GM18508 (cell line): ENCODE data around the gene CLCF1.

Experiments
- ATAC-seq: cut with Tn5 transposase; IDR thresholded peaks from one replicate; pipeline ENCODE4 v1.9.1; 2021; ENCODE audit warnings: moderate number of reproducible peaks; ENCODE audit not compliant: insufficient read depth, unreplicated experiment

CLCF1 gene

DNA sequence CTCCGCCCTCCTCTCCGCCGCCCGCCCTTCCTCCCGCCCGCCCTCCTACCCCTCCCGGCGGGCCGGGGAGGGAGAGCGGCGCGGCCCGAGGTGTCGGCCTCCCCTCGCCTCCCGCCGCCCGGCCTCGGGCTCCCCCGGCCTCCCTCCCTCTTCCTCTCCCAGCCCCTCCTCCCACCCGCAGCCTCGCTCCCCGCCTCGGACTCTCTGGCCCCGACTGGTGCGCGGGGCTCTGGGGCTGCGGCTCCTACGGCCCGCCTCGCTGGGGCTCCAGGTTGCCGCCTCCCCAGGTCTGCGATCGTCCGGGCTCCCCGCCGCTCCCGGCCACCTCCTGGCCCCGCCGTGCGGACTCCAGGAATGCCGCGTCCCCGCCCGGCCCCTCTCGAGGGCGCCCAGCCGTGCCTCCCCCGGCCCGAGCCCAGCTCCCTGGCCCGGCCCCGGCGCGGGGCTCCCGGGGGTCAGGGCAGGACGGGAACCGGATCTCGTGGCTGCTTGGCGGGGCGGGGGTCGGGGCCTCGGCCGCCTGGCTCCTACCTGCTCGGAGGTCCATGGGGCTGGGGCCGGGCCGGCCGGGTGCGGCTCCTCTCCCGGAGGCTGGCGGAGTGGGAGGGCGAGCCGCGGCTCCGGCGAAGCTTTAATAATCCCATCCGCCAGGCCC is at the start of gene CLCF1:
CLCF1 (minus strand) TSS at position 606 of the 655 bp plus-strand sequence; CDS start at position 547, 59 bp downstream.
- ATAC-seq, result no peak

DNA sequence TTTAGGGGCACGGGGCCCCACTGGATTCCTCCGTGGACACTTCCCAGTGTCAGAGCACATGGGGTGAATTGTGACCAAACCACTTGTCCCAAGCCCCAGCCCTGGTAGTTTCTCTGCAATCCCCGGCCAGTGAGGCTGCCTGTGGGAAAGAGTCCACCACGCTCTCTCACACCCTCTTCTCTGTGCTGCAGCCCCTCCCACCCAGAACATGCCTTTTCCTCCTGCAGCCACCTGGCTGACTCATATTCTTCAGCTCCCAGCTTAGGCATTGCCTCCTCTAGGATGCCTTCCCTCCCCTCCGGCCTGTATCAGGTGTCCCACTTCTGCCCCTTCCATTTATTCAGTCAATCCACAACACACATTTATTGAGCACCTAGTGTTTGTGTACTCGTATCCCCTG is 49.5 kb upstream of the CLCF1 start:
- no peak for ATAC-seq

DNA sequence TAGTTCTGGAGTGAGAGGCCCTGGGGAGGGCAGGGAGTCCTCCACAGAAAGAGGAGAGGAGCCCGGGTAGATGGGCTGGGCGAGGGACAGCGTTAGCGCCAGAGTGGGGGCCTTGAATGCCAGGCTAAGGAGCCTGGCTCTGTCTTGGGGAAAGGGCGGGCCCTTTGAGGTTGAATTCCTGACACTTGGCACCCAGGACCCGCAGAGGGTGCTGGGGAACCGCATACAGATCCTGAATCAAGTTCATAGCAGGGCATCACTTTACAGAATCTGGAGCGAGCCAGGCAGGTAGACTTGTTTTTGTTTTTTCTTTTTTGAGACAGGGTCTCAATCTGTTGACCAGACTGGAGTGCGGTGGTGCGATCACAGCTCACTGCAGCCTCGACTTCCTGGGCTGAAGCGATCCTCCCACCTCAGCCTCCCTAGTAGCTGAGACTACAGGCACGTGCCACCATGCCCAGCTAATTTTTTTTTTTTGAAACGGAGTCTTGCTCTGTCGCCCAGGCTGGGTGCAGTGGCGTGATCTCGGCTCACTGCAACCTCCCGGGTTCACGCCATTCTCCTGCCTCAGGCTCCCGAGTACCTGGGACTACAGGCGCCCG is 48.1 kb upstream of the CLCF1 start:
- no peak for ATAC-seq

DNA sequence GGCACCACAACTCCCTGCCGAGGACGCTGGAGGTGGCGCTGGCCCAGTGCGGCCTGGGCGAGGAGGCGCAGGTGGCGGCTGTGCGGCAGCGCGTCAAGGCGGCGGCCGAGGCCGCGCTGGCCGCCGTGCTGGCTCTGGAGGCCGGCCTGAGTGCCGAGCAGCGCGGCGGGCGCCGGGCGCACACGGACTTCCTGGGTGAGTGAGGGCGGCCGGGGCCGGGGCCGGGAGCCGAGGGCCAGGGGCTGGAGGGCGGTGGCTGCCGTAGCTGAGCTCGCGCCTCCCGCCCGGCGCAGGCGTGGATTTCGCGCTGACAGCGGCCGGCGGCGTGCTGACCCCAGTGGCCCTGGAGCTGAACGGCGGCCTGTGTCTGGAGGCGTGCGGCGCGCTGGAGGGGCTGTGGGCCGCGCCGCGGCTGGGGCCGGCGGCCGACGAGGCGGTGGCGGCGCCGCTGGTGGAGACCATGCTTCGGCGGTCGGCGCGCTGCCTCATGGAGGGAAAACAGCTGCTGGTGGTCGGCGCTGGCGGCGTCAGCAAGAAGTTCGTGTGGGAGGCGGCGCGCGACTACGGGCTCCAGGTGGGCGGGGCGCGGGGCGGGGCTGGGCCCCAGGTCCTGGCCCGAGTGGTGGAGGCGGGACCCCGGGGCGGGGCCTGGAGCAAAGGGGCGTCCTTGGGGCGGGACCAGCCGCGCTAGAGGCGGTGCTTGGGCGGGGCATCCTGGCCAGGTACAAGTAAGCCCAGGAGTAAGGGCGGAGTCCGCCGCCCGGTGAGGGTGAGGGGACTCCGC is 47.4 kb upstream of the CLCF1 start:
- ATAC-seq, result no peak

DNA sequence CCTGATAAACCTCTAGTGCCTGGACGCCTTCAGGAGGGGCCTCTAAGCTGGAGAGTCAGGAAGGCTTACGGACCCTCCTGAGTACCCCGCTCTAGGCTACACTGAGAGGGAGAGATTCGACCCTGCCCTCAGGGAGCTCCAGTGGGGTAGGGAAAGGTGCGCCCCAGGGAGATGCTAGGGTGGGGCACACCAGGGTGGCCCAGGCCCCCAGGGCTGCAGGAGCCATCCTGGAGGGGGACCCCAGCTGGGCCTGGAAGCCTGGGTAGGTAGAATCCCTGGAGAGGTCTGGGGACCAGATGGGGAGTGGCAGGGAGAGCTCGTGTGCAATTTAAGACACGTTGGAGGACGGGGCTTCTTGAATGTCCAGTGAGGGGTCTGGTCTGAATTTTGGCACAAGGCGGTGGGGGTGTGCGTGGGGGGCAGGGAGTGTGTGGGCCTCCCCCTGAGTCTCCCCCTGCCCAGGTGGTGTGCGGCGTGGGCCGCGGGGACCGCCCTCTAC is 46.8 kb upstream of the CLCF1 start:
- ATAC-seq, result no peak

DNA sequence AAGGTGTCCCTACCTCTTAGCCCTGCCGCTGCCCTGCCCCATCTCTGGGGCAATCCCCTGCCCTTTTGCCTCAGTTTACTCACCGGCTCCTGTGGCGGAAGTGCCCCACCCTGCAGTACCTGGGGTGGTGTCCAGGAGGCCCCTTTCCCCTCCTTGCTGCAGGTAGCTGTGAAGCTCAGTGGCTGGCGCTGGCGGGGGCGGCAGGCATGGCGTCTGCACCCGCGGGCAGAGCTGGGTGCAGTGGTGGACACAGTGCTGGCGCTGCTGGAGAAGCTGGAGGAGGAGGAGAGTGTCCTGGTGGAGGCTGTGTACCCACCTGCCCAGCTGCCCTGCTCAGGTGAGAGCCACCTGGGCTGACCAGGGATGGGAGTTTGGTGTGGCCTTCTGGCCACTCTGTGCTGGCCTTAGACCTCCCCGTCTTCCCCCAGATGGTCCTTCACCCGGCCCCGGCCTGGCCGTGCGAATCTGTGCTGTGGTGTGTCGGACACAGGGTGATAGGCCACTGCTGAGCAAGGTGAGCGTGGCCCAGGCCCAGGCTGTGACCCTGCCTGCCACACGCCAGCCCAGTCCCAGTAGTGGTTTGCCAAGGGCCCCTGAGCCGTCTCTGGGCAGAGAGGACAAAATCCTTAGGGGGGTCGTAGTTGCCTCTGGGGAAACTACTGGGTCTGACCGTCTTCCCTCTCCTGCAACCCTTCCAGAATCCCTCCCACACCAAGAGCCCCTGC is 46.1 kb upstream of the CLCF1 start:
- no peak for ATAC-seq

DNA sequence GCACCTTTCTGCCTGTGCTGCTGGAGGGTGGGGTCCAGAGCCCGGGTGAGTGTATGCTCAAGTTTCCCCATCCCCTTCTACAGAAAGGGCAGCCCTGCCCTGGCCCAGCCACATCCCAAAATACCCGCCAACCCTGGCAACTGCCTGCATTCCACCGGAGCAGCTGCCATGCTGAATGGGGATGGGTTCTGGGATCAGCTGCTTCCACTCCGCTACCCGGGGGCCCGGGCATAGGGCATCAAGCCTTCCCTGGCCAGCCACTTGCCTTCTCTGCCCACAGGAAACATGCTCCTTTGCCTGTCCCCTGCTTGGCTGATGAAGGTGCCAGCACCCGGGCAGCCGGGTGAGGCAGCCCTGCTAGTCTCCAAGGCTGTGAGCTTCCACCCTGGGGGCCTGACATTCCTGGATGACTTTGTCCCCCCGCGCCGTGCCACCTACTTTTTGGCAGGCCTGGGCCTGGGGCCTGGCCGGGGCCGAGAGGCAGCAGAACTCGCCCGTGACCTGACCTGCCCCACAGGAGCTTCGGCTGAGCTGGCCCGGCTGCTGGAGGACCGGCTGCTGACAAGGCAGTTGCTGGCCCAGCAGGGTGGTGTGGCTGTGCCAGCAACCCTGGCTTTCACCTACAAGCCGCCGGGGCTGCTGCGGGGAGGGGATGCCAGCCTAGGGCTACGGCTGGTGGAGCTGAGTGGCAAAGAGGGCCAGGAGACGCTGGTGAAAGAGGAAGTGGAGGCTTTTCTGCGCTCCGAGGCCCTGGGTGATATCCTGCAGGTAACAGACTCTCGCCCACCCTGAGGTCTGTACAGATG is 45.3 kb upstream of the CLCF1 start:
- no peak for ATAC-seq

DNA sequence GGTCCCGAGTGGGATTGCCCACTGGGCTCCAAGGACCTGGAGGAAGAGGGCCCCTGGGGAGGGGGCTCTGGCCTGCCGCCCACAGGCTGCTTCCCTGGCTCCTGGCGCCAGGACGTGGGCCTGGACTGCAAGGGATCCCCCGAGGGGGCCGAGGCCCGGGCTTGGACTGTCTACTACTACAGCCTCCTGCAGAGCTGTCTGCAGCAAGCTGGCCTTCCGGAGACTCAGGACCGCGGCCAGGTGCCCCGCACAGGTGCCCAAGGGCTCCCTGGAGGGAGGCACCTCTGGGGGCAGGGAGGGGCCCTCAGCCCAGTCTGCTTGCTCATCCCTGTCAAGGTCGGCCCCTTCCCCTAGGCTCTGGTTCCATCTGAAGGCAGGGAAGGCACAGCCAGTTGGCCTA is 44.0 kb upstream of the CLCF1 start:
- no peak for ATAC-seq

DNA sequence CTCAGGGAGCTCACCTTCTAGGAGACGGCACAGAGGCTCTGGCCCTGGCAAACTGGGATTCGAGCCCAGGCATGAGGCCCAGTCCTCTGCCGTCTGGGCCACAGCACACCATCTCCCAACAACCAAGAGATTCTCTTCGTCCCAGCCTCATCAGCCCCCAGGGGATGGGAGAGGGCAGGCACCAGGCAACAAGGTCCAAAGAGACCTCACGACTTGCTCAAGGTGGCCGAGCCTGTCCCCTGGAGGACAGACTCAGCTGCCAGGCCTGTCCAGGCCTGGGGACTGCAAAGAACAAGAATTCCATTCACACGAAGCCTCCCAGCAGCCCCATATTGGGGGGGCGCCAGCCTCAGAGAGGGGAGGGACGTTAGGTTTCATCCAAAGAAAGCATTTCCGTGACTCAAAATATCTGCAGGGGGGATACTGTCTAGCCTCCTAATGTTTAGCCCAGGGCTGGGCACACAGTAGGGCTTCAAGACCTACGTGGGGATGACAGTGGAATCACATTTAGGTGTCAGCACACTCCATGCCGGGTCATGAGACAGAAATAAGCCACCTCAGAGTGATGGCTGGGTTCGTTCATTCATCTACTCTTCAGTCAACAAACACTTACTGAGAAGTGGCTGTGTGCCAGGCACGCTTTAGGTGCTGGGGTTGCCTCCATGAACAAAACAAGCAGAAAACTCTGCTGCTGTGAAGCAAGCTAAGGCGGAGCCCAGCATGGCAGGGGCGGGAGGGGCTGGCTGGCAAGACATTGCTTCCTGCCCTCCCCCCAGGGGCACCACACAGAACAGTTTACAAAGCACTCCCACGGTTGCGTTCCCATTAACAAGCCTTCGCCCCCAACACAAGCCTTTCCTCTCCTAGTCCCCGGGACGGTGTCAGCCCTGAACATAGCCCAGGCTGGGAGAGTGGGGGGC is 43.3 kb upstream of the CLCF1 start:
- ATAC-seq, result no peak

DNA sequence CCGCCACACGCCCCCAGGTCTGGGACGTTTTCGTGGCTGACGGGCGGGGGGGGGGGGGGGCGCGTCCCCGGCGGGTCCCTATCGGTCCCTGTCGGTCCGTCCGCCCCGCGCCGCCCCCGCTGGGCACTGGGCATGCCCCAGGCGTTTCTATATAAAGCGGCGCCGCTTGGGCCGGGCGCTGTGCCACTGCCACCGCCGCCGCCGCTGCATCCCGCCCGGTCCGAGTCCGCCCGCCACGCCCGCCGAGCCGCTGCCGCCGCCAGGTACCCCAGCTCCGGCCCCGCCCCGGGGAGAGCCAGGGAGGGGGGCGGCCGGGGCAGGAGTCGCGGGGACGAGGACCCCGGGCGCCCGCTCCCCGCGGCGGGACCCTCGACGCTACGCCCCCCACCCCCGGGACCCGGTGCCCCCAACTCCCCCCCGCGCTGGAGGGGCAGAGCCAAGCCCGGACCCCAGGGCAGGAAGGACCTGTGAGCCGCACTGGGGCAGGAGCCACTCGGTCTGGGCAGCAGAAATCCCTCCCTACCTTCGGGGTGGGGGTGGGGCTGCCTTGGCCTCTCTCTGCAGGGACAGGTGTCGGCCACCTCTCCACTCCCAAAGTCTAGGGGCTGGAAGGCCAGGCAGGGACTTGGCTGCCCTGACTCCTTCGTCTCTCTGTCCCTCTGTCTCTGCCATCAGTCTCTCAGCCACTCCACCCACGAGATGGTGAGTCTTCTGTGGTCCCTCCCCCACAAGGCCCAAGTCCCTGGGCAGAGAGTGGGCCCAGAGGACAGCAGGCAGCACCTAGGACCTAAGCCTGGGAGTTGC is 42.3 kb upstream of the CLCF1 start, which contains the start of gene CARNS1:
CARNS1 (plus strand) TSS at position 178 of the 804 bp plus-strand sequence; CDS start at position 700, 522 bp downstream.
- no peak for ATAC-seq

DNA sequence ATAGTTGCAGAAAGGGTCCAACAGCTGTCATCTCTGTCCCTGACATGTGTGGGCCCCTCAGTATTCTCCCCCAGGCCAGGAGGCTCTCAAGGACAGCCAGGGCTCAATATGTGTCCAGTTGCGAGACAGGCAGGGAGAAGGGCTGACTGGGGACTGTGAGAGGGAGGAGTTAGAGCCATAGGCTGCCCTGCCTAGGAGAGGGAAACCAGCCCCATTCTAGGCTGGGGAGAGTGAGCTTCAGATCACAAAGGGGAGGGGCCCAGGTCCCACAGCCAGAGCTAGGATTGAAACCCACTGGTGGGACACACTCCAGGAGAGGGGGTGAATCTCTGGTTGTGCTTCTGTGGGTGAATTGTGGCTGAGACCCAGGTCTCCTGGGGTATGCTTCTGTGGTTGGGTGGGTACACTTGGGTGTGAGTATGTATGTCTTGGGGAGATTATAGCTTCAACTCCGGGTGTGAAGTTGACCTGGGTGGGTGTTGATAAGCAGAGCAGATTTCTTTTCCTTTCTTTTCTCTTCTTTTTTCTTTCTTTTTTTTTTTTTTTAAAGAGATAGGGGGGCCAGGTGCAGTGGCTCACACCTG is 40.0 kb upstream of the CLCF1 start:
- ATAC-seq, result no peak

DNA sequence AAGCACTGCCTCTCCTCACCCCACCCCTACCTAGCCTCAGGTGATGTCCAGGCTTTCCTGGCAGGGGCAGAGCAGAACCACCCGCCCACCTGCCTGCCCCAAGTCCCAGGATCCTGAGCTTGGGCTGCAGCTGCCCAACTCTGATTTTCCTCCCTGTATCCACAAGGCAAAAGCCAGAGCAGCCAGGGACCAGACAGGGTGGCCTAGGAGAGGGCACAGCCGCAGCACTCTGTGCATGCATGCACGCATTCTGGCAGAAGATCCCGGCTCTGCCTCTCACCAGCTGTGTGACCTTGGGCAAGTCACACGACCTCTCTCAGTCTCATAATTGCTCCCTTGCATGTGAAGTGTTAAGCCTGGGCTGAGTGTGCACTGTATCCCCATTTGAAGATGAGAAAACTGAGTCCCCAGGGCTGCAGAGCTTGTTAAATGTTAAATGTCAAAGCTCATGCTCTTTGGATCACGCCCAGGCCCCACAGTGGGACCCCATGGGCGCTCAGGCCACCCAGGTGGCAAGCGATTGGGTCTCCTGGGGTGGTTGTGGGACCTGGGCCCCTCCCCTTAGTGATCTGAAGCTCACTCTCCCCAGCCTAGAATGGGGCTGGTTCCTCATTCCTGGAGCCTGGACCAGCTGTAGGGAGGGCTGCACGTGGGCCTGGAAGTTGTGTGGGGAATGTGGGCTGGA is 39.2 kb upstream of the CLCF1 start:
- no peak for ATAC-seq

DNA sequence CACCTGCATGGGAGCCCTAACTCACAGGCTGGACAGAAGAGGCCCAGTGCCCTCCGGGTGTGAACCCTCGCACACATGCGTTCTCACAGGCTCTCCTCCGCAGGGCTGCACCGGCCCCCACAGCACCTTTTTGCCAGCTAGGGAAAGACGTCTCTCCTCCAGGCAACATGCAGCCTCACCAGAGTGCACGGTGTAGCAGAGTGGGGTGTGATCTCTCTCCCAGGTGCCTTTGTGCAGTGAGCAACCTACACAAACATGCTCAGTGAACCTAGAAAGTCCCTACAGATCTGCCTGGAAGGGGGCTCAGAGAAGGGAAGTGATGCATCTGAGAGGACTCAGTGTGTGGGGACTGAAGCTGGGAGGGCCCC is 38.4 kb upstream of the CLCF1 start:
- no peak for ATAC-seq

DNA sequence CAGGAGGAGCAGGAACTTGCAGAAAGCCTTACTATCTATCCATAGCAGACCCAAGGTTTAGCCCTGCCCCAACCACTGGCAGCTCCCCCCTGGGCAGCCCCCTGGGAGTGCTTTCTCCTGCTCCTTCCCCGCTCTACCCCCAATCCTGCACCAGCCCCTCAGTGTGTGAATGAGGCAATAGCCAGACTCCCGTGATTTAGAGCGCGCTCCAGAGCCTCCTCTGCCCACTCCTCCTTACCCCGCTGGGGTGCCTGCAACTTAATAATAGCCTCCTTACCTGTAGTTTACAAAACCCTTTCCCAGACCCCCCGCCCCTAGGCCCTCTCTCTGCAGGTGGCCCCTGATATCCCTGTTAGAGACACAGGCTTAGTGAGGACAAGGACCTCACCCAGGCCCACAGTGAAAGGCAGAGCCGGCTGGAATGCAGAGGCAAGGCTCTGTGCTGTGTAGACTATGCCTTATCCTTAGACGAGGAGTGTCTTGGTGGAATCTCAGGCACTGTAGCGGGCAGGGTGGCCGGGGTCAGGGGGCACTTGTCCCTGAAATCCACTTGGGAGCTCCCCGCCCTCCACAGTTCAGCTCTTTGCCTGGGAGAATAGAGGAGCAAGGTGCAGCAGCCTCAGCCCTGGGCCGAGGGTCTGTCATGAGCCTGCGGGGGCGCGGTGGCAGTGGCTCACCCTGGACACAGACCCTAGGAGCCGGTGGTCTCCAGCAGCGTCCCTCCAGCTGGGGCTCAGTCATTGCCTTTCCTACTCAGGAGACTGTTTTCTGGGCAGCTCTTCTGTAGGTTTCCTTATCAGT is 37.8 kb upstream of the CLCF1 start:
- no peak for ATAC-seq

DNA sequence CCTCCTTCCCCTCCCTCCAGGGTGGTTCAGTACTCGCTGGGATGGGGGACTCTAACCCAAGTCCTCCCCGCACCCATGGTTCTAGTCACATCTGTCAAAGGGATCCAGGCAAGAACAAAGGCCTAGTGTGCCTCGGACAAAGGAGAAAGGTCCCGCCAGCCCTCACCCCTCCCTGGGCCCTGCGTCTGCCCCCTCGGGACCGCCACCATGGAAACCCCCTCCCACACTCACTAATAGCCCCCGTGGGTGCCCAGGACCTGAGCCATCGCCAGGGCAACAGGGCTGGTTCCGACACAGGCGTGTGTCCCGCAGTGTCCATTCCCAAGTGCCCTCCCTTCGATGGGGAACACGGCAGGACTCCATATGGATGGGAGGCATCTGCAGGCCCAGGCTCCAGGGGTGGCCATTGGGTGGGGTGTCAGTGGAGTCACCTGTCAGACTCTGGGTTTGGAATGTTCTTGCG is 37.0 kb upstream of the CLCF1 start:
- ATAC-seq, result no peak

DNA sequence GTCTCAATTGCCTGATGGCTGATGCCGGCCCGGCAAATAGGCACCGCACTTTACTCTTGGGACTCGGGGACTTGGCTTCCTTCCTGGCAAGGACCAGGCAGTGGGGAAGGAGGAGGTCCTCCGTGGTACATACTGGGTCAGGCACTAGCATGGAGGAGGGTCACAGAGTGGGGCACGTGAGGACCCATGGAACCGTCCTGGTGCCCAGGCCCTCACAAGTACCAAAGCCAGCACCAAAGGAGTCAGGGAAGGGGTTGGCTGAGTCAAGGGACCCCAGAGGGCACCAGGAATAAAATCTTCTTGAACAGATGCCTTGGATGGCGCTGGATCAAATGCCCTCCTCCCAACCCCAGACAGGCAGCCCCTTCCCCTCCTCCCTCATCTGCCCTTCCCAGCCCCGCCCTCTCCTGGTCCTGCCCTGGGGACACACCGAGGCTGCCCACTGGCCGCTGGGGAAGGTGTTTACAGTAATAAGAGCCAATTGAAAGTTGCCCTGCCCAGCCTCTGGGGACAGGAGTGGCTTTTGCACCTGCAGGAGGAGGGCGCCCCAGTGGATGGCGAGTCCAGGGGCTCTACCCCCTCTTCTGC is 36.5 kb upstream of the CLCF1 start:
- no peak for ATAC-seq
